HG03442 (cell line): ENCODE measurements around the gene CCBE1.

Source experiments
- ATAC-seq: cut with Tn5 transposase; IDR thresholded peaks from one replicate; pipeline ENCODE4 v1.9.1; 2021; ENCODE audit warnings: mild to moderate bottlenecking, moderate library complexity; ENCODE audit not compliant: unreplicated experiment

CCBE1 gene

DNA sequence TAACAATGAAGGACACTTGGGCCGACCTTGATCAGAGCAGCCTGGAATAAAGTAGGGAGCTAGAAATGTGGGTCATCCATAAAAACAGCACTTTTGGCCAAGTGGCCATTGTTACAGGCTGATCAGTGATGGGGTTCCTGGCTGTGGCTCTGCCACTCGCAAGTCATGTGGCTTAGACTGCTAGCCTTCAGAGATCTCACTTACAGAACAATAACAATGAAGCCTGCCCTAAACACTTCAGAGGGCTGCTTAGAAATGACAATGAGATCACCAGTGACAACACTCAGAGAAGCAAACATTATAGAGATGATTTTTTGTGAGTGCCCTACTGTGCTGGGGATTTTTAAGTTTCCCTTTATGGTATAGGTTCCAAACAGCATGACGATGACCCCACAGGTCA, 230.2 kb downstream of the CCBE1 start:
- ATAC-seq: no peak

DNA sequence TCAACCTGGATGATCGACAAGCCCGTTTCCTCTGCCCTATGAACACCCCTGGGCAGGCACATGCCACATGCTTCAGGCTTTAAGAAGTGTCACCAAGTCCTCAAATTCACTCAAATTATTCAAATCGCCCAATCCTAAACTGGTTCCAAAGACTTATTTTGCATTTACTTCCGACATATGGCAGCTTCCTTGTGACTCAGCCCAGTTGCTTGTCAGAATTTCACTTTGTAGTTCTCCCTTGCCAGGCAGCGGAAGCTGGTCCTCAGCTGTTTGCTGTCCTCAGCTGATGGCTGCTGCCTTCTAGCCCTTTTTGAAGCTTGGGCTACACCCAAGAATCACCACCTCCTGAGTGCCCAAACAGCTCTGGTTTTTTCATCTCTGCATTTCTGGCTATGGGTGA, 232.7 kb downstream of the CCBE1 start:
- no peak for ATAC-seq

DNA sequence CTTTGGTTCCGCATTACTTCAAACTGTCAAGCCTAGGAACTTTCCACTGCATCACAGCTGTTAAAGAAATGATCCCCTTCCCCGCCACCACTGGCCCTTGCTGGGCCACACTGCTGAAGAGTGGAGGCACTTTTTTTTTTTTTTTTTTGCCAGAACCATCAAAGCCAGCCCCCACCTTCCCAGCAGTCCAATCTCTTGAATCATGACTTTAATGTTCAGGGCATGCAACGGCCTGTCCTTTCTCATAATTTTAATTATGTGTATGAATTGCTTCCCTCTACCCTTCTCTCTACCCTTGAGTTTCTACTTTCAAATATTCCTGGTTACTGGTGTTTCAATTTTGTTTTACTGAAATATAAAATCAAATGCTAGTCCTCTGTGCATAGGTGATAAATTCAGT, 236.1 kb downstream of the CCBE1 start:
- ATAC-seq: no peak

DNA sequence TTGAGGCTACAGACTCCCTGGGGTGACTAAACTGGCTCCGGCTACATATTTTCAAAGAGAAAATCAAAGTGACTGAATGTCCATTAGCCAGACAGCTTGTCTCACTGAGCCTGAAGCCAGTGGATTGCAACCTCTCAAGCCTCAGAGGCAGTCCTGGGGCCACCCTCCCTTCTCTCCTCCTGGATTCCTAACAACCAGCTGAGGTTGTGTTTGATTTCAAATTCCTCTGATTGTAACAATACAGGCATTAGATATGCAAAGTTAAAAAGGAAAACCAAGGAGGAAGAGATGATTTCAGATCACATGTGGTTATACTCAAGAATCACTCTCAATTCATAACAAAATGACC, 237.2 kb downstream of the CCBE1 start:
- ATAC-seq: no peak

DNA sequence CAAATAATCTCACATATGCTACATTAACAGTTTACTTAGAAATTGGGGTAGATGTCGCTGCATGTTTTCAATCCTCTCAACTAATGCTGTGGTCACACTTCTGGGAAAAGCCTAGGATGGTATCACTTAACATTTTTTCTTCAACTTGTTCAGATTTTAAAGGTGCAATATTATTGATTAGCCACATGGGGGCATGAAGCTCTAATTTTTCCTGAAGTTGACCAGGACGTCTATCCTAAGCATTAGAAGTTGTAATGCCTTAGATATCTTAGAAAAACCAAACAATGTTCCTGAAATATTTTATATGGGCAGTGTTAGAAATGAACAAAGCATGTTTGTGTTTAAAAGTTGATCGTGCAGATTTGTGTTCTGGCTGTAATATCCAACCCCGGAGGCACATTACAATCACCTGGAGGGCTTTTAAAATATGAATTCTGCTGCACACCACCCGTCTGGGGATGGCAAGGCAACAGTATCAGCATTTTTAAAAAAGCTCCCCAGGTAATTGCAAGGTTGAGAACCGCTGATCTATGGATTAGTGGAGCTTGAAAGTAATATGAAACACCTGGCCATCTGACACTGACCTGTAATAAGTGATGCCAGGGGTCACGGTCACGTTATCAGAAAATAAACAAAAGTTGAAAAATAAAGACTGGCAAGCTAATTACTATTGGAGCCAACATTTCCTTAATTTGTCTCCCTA, 237.7 kb downstream of the CCBE1 start:
- ATAC-seq: no peak

DNA sequence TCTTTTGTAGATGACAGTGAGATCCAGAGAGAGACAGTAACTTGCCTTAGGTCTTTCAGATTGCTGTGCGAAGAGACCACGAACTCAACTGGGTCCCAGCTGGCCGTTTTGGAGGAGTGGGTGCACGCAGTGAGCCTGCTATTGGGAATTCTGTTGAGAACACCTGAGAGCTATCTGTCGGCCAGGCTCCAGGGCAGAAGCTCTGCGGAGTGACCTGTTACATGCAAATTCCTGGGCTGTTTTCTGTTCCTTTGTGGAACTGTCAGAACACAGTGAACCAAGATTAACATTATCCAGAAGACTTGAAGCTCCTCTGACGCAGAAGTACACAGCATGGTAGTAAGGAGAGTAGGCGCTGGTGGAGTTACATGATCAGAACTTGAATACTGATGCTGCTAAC, 238.6 kb downstream of the CCBE1 start:
- ATAC-seq: no peak

DNA sequence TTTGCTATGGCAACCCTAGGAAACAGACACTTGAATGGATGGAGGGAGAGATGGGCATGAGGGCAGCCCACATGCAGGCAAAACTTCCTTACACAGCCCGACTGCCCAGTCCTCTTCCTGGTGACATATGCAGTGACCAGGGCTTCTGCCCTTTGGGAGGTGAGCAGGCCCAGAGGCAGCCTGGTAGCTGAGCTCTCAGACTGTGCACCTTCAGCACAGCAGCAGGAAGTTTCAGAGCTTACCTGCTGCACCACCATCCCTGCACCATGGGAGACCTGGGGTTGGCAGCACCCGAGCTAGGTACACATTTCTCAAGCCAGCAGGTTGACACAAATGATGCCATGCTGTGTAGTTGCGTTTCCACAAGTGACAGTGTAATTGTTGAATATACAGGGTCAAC, 240.6 kb downstream of the CCBE1 start:
- ATAC-seq: no peak

DNA sequence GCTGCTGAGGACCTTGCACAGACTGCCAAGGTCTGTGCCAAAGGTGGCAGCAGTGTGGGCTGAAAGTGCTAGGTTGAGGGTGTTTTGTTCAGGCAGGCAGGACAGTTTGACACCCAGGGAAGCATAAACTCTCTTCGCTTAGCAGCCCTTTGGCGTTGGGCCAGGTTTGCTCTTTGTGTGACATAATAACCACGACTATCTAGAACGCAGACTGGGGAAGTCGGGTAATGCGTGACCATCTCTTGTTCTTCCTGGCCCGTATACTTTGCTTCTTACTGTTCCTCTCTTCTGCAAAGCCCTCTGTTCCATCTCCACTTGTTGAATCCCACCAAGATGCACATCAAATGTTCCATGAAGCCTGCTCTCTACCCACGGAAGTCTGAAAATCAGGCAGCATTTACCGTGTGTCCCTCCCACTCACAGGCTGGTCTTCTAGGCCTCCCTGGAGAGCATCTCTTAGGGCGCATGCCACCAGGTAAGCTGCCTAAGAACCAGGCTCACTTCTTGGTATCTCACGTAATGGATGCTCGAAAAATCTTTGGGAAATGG, 241.4 kb downstream of the CCBE1 start:
- ATAC-seq: no peak

DNA sequence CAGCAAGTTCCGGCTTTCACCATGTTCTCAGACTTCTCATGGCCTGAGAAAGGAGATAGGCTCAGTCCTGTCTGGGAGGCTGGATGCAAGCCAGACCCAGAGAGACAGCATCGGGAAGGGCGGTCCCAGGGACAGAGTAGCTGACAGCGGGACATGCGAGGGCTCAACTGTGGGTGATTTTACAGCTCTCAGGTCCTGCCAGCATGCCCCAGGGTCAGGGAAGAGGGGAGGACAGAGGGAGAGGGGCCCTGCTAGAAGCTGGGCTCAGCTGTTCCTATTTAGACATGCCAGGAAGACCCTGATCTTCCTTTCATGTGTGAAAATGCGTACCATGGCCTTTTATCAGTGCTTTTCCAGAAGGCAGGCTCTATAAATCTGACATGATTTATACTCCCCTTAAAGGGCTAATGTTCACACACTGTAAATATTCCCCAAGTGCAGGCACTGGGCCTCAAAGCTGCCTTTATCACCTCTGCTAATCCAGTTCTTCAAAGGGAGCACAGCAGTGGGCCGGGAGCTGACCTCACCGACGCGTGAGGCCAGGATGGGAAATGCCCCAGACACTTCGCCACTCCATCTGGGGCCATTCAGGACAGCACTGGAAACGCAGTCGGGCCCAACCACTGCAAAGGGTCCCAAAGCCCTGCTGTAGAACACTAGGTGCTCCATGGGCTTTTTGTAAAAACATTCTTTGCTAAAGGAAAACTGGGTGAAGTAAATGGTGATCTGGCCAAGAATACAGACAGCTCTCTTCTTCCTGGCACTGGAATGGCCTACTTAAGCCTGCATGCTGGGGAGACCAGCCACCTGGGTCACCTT, 242.1 kb downstream of the CCBE1 start:
- ATAC-seq: no peak

DNA sequence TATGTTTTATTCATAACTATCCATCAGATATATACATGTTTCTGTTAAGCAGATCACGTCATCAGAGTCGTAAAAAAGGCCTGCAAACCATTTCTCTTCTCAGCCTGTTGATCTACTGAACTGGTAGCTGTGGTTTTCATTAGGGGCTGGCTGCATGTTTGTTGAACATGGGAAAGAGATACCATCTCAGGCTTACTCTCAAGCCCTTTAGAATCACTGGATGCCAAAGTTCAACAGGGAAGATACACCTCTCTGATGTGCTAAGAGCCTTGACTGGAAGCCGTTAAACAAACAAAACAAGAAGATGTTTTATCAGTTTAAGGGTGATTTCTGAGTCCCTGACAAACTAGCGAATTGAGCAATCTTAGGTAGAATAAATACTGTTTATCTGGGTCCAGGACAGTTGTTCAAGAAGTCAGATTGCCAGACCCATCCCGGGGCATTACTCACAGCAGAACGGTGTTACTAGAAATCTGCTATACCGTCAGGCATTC, 243.7 kb downstream of the CCBE1 start:
- no peak for ATAC-seq

DNA sequence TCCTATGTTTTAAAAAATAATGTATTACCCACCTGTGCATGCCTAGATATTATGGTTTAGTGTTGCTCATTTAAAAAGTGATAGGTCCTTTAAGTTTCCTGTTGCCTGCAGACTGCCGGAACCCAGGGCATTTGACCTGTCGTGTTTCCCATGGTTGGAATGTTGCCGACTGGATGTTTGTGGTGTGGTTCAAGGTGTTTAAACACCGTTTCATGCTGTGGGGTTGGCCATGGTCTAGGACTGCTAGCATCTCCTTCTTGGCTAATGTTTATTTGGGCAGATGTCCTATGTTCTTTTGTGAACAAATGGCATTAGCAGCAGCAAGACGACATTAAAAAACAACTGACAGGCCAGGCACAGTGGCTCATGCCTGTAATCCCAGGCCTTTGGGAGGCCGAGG, 245.3 kb downstream of the CCBE1 start:
- ATAC-seq: no peak

DNA sequence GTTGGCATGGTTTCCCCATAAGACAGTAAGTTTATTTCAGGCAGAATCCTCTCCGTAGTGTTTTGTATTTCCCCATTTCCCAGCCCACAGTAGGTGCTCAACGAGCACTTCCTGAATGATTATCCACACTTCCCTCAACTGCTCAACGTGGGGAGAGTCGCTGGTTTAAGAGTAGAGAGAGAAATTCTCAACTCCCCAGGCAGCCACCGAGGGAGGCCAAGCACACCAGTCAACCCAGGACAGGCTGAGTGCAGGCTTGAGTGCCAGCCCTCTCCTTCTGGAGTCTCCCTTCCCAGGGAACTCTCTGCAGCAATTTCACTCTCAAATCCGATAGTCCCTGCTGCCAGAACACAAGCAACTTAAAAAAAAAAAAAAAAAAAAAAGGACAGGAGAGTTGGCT, 246.2 kb downstream of the CCBE1 start:
- ATAC-seq: no peak

DNA sequence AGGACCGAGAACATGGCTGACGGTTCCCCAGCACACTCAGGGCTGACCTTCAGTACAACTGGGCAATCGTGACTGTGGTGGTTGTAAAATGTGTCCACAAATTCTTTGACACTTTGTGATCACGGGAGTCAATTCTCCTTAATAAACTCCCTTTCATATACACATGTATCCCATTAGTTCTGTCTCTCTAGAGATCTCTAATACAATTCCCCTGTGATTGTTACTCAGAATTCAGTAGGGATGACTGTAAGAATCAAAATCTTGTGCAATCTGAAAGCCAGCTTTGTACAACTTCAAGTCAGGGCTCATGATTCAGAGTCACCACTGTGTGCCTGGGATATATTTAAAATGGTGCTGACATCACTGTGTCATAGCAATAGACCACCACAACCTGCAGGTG, 248.7 kb downstream of the CCBE1 start:
- ATAC-seq: no peak

DNA sequence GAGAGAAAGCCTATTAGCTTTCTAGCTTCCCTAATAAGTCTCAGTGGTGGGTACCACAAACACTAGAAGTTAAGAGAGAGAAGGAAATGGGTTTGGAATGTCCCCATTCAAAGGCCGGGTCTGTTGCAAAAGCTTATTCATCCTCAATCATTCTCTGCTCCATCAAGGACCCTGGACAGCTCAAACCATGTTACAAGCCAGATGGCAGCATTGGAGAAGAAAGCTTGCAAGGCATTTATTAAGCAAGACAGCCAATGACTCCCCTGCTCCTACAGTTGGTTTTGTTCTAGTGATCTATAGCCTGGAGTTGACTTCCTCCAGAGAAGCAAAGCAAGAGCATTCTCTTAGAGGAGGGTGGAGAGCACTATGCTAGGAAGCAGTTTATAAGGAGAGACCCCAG, 251.2 kb downstream of the CCBE1 start:
- no peak for ATAC-seq

DNA sequence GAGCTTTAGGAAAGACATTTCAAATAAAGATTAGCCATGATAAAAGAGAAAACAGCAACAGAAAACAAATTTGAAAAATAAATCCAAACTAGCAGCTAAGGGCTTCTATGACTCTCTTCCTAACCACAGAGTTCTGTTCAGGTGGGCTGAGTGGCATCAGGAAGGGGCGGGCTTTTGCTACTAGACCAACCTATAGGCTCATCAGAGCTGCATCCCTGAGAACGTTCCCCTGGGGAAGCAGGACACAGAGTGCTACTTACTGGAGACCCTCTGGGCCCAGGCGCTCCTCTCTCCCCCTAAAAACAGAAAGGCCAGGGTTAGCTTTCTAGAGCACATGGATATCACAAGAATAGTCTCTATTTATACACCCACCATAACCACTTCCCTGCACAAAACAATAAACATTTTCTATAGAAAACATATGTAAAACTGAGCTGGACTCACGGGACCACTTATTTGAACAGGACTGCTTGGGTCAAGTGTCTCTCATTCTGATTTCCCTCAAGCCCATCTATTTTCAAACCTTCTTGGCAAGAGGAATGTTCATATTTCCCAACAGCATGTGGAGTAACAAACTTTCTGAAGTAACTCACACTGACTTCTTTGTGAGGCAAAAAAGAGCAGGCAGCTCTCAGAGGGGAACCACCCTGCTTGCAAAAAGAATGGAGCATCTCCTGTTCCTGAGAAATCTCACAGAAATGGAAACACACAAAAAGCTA, 259.2 kb downstream of the CCBE1 start:
- no peak for ATAC-seq

DNA sequence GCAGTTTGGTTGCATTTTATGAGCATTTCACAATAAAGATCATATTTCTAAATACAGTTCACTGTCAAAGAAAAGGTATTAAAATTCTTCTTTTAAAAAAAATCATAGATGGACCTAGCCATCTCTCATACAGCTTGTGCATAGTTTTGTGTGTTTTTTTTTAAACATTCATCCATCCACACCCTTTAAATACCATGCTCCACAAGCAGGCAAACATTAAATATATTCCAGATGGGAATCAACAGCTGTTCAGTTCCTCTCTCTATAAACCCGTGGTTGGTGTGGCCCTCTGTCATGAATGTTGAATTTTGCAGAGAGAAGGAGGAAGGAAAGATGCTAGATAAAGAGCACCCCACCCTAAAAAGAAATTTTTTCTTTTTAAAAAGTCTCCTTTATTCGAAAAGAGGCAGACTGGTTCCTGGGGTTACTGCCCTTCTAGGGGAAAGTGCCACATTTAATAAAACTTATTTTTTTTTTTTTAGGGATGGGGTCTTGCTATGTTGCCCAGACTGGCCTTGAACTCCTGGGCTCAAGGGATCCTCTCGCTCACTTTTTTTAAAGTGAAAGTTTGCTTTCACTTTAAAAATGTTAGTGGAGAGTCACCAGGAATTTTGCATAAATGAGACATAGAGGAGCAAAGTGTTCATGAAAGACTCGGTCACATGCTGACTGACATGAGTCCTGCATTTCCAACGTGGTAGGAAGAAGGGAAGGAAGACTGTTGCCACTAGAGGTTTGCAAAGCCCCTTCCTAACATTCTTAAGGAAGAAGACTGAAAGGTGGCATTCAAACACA, 264.2 kb downstream of the CCBE1 start:
- no peak for ATAC-seq

DNA sequence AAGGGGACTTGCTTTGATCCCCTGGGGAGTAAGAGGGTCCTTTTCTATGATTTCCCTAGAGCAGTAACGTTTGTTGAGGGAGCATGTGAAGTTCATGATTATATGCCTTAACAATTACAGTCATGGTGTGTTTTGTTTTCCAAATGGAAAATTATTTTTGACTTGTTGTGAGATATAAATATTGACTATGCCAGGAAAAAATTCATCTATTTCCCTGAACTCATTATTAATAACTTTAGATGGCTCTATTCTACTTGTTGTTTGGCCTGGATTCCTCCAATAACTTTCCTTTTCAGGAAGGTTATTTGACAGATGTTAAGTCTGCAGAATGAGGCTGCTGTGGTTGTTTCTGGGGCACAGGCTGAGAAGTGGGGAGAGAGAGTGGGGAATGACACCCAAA, 266.1 kb downstream of the CCBE1 start:
- no peak for ATAC-seq

DNA sequence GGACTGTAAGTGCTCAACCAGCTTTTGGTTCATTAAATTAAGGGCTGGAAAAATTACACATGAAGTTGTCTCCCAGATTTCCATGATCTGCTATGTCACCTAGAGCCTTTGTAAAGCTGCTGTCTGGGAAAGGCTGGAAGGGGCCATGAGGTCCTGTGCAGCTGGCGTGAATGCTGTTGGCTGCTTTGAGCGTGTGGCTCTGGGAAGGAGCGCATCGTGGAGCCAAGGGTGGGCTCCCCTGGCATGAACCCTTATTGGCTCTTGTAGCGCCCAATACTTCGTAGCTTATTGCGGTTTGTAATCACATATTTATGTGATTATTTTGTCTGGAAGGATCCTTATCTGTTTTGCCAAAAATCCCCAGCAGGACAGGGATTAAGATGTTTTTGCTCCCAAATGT, 267.6 kb downstream of the CCBE1 start:
- ATAC-seq: no peak

DNA sequence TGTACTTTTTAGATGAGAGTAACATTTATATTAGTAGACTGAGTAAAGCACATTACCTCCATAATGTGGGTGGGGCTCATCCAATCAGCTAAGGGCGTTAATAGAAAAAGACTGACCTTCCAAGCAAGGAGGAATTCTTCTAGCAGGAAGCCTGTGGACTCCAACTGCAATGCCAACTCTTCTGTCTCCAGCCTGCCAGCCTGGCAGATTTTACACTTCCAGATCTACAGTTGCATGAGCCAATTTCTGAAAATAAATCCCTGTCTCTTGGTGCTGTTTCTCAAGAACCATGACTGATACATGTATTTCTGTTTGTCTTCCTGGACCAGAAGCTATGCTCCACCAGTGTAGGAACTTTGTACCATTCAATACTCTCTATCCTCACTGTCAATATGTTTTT, 269.2 kb downstream of the CCBE1 start:
- no peak for ATAC-seq

DNA sequence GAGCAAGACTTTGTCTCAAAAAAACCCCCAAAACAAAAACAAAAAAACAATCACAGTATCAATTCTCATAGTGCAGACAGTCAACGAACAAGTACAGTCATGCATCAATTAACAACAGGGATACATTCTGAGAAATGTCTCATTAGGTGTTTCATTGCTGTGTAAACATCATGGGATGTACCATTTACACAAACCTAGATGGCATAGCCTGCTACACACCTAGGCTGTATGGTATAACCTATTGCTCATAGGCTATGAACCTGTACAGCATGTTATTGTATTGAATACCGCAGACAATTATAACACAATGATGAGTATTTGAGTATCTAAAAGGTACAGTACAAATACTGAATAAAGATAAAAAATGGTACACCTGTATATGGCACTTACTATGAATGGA, 270.4 kb downstream of the CCBE1 start:
- no peak for ATAC-seq

DNA sequence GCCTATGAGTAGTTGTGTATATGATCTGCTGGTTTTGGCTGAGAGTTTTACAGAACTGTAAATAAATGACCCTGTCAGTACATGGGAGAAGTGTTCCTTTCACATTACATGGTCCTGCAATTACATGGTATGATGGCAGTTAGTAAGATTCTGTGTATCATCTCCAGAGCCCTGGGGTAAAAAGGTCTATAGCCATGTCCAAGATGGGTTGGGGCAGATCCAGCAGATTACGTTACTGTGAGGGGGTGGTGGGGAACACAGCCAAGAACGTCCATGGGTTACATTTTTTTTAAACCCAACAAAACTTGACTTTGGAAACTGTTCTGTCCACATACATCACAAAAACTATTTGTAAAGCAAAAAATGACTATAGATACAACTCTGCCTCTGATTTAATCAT, 274.0 kb downstream of the CCBE1 start:
- ATAC-seq: no peak
